Right lobe of liver (tissue), 6 donors: ENCODE data around the gene SNED1. TPM values are rescaled to one million over a fixed set of nuclear protein-coding genes. Genes with fewer than 3 reads are reported as not detected.

ENCODE experiments used
- ATAC-seq, 4 donors: fragments of 200-7000 bp; cut with Tn5 transposase; one replicate each; pipeline ENCODE4 v1.9.1; 2020; ENCODE audit warnings: mild to moderate bottlenecking in 4 of 4, moderate library complexity in 4 of 4
- DNase-seq, 3 donors: peaks; one replicate each; pipeline ENCODE4 v3.0.0-alpha.2; 2020
- H3K27ac ChIP-seq, 3 donors: fragments of 200-600 bp; one replicate each; pipeline ENCODE4 v1.8.0; 2022
- H3K27me3 ChIP-seq, 2 donors: fragments of 200-600 bp; one replicate each; pipeline ENCODE4 v1.8.0; 2022
- H3K36me3 ChIP-seq, 4 donors: fragments of 200-600 bp; sonication (generic) in 1 of 4; one replicate each; pipeline versions ENCODE4 v1.5.1 to v1.8.0; 2017 to 2022; ENCODE audit warnings: control low read depth in 1 of 4
- H3K4me1 ChIP-seq, 4 donors: fragments of 200-600 bp; sonication (generic) in 1 of 4; one replicate each; pipeline versions ENCODE4 v1.5.1 to v1.8.0; 2017 to 2022; ENCODE audit warnings: control low read depth in 1 of 4
- H3K4me3 ChIP-seq, 3 donors: fragments of 200-600 bp; one replicate each; pipeline ENCODE4 v1.8.0; 2022
- H3K9me3 ChIP-seq, 4 donors: fragments of 200-600 bp; sonication (generic) in 1 of 4; one replicate each; pipeline versions ENCODE4 v1.5.1 to v1.8.0; 2017 to 2022; ENCODE audit warnings: control low read depth in 1 of 4
- POLR2A ChIP-seq: fragments of 450-650 bp; IDR thresholded peaks from one replicate; pipeline ENCODE4 v1.6.1; 2017; ENCODE audit warnings: antibody characterized with exemption, mild to moderate bottlenecking
- WGBS: methylation state at CpG from one replicate; pipeline ENCODE4 v1.1.6; 2018; ENCODE audit warnings: low coverage, low lambda C conversion rate; ENCODE audit not compliant: insufficient coverage; ENCODE audit errors: missing lambda C conversion rate; 5-methylcytosine and 5-hydroxymethylcytosine counted together
- intact Hi-C, 2 donors: fragments of 100-400 bp; cut with DNase I; formaldehyde crosslinking; loops; one replicate each; pipeline versions ENCODE4 v1.11.2 to v1.14.1; 2022
- total RNA-seq, 6 experiments: library from RNA; depleted of rRNA in 2 of 6; stranded (reverse); fragments of >200 nt in 2 of 6; fragmentation: NEBNext Ultra II Directional in 3 of 6; extraction: Animal tissue kit (Norgen Biotek cat#: 25700) in 3 of 6; gene quantifications; one replicate each; pipeline versions ENCODE4 v1.1.0 to v1.2.4, GENCODE V29; 2016 to 2023
- TF ChIP-seq, protein P1 (sequence below), 4 donors: fragments of 200-600 bp in 3 of 4; fragments of 450-650 bp in 1 of 4; IDR thresholded peaks; one replicate each; pipeline versions ENCODE4 v1.5.1 to v1.8.0; 2016 to 2022; ENCODE audit warnings: antibody characterized with exemption in 4 of 4, mild to moderate bottlenecking in 2 of 4
- donor health status: DM: no; HTN: yes; CAD: no.
- donor health status: DM: no; HTN: no; CAD: no.
- donor health status: DM: no; HTN: no; CAD: no.
- donor health status: DM: no; HTN: yes; CAD: no.
- donor health status: DM: no; HTN: yes; CAD: no.

SNED1 gene
- total RNA-seq, 6 experiments from 2014 or later, result 7.4 to 27.8 (median 13.2) TPM

DNA sequence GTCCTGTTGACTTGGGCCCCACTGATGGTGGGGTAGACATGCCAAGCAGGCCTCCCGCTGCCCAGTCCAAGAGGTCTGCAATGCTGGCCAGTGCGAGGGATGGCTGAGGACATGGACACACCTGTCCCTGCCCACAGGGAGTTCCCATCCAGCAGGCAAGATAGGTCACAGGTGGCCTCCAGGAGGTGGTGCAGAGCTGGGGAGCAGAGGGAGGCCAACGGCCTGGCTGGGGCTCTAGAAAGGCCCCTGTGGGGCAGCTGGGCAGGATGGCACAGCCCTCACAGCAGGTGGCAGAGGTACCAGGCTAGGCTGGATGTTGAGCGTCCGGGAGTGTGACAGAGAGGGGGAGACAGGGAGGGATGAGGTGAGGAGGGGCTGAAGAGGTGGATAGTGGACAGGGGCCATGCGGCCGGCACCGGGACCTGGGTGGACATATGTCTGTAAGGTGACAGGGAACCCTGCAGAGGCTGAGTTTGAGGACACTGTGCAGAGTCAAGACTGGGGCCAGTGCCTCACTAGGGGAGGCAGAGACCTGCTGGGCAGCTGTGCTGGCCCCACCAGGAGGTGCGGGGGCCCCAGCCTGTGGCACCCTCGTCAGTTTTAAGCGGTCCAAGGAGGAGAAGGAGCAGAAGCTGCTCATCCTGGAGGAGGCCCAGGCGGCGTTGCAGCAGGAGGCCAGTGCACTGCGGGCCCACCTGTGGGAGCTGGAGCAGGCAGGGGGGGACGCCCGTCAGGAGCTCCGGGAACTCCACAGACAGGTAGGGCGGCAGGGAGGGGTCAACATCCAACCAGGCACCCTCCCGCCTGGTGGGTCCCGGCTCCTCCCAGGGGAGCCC is 34.3 kb upstream of the SNED1 start:
- Histone ChIP-seq H3K27me3 (no peaks in the 10 kb centered on the region), H3K4me3 (no peak overlapping the region), H3K36me3 (no peaks in the 10 kb centered on the region), H3K9me3 (no peaks in the 10 kb centered on the region), H3K4me1 (peaks cover 0 to 18% (median 3%) of the 10 kb centered on the region in 4 donors), H3K27ac (no peak overlapping the region)
- TF ChIP-seq, protein P1, sequence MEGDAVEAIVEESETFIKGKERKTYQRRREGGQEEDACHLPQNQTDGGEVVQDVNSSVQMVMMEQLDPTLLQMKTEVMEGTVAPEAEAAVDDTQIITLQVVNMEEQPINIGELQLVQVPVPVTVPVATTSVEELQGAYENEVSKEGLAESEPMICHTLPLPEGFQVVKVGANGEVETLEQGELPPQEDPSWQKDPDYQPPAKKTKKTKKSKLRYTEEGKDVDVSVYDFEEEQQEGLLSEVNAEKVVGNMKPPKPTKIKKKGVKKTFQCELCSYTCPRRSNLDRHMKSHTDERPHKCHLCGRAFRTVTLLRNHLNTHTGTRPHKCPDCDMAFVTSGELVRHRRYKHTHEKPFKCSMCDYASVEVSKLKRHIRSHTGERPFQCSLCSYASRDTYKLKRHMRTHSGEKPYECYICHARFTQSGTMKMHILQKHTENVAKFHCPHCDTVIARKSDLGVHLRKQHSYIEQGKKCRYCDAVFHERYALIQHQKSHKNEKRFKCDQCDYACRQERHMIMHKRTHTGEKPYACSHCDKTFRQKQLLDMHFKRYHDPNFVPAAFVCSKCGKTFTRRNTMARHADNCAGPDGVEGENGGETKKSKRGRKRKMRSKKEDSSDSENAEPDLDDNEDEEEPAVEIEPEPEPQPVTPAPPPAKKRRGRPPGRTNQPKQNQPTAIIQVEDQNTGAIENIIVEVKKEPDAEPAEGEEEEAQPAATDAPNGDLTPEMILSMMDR (IDR thresholded peaks at IDR 0.05), result no peak
- TF ChIP-seq POLR2A, result no peak
- ATAC-seq, result no peak
- DNase-seq, result no peak
- WGBS, result 80% methylated on average over 2 of the region's 20 CpGs
- intact Hi-C loops, result no loop called here

DNA sequence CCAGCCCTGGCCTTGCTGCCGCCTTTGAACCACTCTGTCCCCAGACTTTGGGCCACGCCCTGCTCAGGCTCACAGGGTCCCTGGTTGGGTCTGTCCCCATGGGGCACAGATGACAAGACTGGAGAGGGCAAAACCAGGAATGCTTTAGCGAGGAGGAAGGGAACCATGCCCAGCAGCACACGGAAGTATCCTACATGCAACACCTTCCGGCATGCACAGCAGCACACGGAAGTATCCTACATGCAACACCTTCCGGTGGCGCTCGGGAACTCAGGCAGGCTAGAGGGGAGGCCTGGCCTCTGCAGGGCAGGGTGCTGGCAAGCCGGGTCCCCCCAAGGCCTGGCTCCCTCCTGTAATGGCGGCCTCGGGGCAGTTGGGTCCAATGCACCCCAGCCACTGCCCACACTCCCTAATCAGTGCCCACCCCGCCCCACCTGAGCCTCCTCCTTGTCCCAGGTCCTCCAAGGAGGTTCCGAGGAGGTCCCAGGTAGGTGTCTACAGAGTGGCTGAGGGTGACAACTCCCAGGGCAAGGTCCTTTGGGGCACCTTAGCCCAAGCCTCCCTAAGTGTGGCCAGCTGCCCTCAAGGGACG is 33.6 kb upstream of the SNED1 start:
- no peak for DNase-seq
- H3K4me3 ChIP-seq, result no peak overlapping the region
- intact Hi-C loops, result no loop called here
- WGBS, result 80% methylated on average over 1 of the region's 15 CpGs
- no peaks in the 10 kb centered on the region for H3K36me3 ChIP-seq
- no peak for ATAC-seq
- no peaks in the 10 kb centered on the region for H3K27me3 ChIP-seq
- peak overlapping the region; percentile 8 to 40 (median 21) for H3K27ac ChIP-seq
- H3K4me1 ChIP-seq, result peaks cover 0 to 18% (median 3%) of the 10 kb centered on the region in 4 donors
- TF ChIP-seq, protein P1 (IDR thresholded peaks at IDR 0.05), result no peak
- TF ChIP-seq POLR2A, result no peak
- no peaks in the 10 kb centered on the region for H3K9me3 ChIP-seq

DNA sequence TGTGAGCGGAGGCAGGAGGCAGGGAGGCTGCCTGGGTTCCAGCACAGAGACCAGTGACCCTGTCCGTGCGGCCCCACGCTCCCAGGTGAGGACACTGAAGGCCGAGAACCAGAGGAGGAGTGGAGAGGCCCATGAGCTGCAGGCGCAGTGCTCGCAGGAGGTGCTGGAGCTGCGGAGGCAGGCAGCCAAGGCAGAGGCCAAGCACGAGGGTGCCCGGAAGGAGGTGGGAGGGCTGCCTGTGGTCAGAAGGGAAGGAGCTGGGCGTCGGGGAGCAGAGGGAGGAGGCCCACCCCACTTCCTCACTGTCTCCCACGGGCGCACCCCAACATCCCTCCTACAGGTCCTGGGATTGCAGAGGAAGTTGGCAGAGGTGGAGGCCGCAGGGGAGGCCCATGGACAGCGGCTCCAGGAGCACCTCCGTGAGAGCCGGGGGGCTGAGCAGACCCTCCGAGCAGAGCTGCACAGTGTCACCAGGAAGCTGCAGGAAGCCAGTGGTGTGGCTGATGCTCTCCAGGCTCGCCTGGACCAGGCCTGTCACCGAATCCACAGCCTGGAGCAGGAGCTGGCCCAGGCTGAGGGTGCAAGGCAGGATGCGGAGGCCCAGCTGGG is 33.0 kb upstream of the SNED1 start:
- H3K4me1 ChIP-seq, result peaks cover 0 to 13% (median 3%) of the 10 kb centered on the region in 4 donors
- H3K4me3 ChIP-seq, result no peak overlapping the region
- no peaks in the 10 kb centered on the region for H3K36me3 ChIP-seq
- intact Hi-C loops, result no loop called here
- peak overlapping the region; percentile 8 to 40 (median 26) for H3K27ac ChIP-seq
- 53% methylated on average over 8 of the region's 22 CpGs for WGBS
- TF ChIP-seq, protein P1 (IDR thresholded peaks at IDR 0.05), result no peak
- TF ChIP-seq POLR2A, result no peak
- H3K9me3 ChIP-seq, result no peaks in the 10 kb centered on the region
- H3K27me3 ChIP-seq, result no peaks in the 10 kb centered on the region
- DNase-seq (peak; percentile 66 to 79 (median 68)), ATAC-seq (peak; percentile 42 to 52 (median 47))

DNA sequence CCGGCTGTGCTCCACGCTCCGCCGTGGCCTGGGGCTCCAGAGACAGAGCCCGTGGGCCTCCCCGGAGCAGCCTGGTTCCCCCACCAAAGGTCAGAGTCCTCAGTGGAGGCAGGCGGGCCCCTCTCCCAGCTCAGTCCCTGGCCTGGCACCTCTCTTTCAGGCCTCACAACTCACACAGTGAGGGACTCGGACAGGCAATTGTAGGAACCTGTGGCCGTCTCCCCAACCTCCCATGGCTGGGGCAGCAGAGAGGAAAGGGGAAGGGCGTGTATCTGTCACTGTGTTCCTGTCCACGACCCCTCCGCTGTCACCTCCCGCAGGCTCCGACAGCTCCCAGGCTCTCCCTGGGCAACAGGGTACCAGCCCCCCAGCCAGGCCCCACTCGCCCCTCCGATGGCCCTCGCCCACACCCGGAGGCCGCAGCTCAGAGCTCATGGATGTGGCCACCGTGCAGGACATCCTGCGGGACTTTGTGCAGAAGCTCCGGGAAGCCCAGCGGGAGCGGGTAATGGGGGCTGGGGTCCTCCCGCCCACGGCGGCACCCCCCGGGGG is 32.4 kb upstream of the SNED1 start:
- no peak overlapping the region for H3K4me3 ChIP-seq
- peak overlapping the region; percentile 8 to 26 (median 24) for H3K27ac ChIP-seq
- H3K36me3 ChIP-seq, result no peaks in the 10 kb centered on the region
- no peaks in the 10 kb centered on the region for H3K9me3 ChIP-seq
- TF ChIP-seq POLR2A, result no peak
- TF ChIP-seq, protein P1 (IDR thresholded peaks at IDR 0.05), result no peak
- 67% methylated on average over 4 of the region's 28 CpGs for WGBS
- ATAC-seq (no peak), DNase-seq (peak in 1 of 3 donors; percentile 48)
- no peaks in the 10 kb centered on the region for H3K27me3 ChIP-seq
- intact Hi-C loops, result no loop called here
- H3K4me1 ChIP-seq, result peaks cover 0 to 9% (median 2%) of the 10 kb centered on the region in 4 donors
